ACC112 (cell line): ENCODE data around the gene PANX2.

Source experiments
- H2AFZ ChIP-seq: fragments of 200-600 bp; sonication (generic); one replicate; pipeline ENCODE4 v1.6.0; 2017; ENCODE audit warnings: antibody characterized with exemption, low read length; ENCODE audit not compliant: unreplicated experiment
- H3K27ac ChIP-seq: fragments of 200-600 bp; sonication (generic); 2 replicates; pipeline ENCODE4 v1.5.1; 2014; ENCODE audit warnings: low read depth, mild to moderate bottlenecking, antibody characterized with exemption, low read length, moderate library complexity
- H3K27me3 ChIP-seq: fragments of 200-600 bp; sonication (generic); 2 replicates; pipeline ENCODE4 v1.6.1; 2014; ENCODE audit warnings: mild to moderate bottlenecking, antibody characterized with exemption, low read length, moderate library complexity, mixed read lengths; ENCODE audit not compliant: insufficient read depth
- H3K36me3 ChIP-seq: fragments of 200-600 bp; sonication (generic); 2 replicates; pipeline ENCODE4 v1.6.1; 2016; ENCODE audit warnings: mild to moderate bottlenecking, antibody characterized with exemption, low read length, moderate library complexity, mixed read lengths; ENCODE audit not compliant: insufficient read depth
- H3K4me1 ChIP-seq: fragments of 200-600 bp; sonication (generic); one replicate; pipeline ENCODE4 v1.6.1; 2016; ENCODE audit warnings: low read length, mixed read lengths; ENCODE audit not compliant: insufficient read depth, unreplicated experiment, control insufficient read depth
- H3K4me3 ChIP-seq: fragments of 200-600 bp; sonication (generic); 2 replicates; pipeline ENCODE4 v1.5.1; 2014; ENCODE audit warnings: mild to moderate bottlenecking, low read depth, low read length
- H3K79me2 ChIP-seq: fragments of 200-600 bp; sonication (generic); one replicate; pipeline ENCODE4 v1.6.0; 2016; ENCODE audit warnings: low read length; ENCODE audit not compliant: control insufficient read depth, unreplicated experiment, insufficient read depth

Gene PANX2

DNA sequence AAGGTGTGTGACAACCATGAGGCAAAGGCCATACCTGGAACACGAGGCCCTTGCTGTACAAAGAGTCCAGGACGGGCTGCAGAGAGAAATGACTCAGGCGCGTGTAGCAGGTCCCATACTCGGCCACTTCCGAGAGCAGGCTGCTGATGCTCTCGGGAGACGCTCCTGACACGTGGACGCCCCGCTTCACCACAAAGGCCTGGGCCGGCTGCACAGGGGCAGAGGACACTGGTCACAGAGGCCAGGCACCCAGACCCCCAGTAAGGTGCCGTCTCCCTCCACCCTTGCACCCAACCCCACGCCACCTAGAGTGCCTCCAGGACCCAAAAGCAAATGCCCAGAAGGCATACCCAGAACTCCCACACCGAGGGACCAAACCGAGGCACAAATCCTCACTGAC lies 58.8 kb downstream of the PANX2 start:
- H3K4me3 ChIP-seq: no peak overlapping the region
- no peak overlapping the region for H3K27ac ChIP-seq
- H3K27me3 ChIP-seq: no peaks in the 10 kb centered on the region
- H3K36me3 ChIP-seq: no peaks in the 10 kb centered on the region
- no peaks in the 10 kb centered on the region for H3K79me2 ChIP-seq
- no peak overlapping the region for H2AFZ ChIP-seq
- H3K4me1 ChIP-seq: no peaks in the 10 kb centered on the region
